Measurements from ENCODE around the gene FRMD4B. TPM values are rescaled to one million over a fixed set of nuclear protein-coding genes. Genes with fewer than 3 reads are reported as not detected.
A peak's percentile ranks its signal among the peaks of the same experiment; 100 is the strongest.

Gene FRMD4B
- total RNA-seq, 1 donor from 2014 or later = 37.4 TPM

GRCh38 chr3:69389520-69390248 lies 3.8 kb upstream of the FRMD4B start:
- H3K9me3 Mint-ChIP-seq = no peaks in the 10 kb centered on the region
- peaks cover 35% of the 10 kb centered on the region for H3K27me3 Mint-ChIP-seq
- no peak for DNase-seq (ENCODE audit: extremely low spot score, unreplicated experiment)
- H3K4me3 Mint-ChIP-seq = no peak overlapping the region
- no peaks in the 10 kb centered on the region for H3K36me3 Mint-ChIP-seq
- TF ChIP-seq CTCF (conservative IDR thresholded peaks at IDR 0.05) = no peak
- no peak overlapping the region for H3K27ac Mint-ChIP-seq
- peaks cover 22% of the 10 kb centered on the region for H3K4me1 Mint-ChIP-seq (ENCODE audit: unreplicated experiment)

- peaks cover 44% of the 10 kb centered on the region for H3K27me3 Mint-ChIP-seq
- no peak for TF ChIP-seq CTCF (conservative IDR thresholded peaks at IDR 0.05)
- H3K9me3 Mint-ChIP-seq = no peaks in the 10 kb centered on the region
- DNase-seq (ENCODE audit: extremely low spot score, unreplicated experiment) = no peak
- H3K27ac Mint-ChIP-seq = no peak overlapping the region
- H3K36me3 Mint-ChIP-seq = no peaks in the 10 kb centered on the region
- H3K4me3 Mint-ChIP-seq = no peak overlapping the region
- peaks cover 22% of the 10 kb centered on the region for H3K4me1 Mint-ChIP-seq (ENCODE audit: unreplicated experiment)
These were observed 2.4 kb upstream of the FRMD4B start for GRCh38 chr3:69388241-69388640.

- DNase-seq (ENCODE audit: extremely low spot score, unreplicated experiment) = no peak
- Mint-ChIP-seq H3K27ac (no peak overlapping the region), H3K27me3 (peaks cover 44% of the 10 kb centered on the region), H3K36me3 (no peaks in the 10 kb centered on the region), H3K9me3 (no peaks in the 10 kb centered on the region), H3K4me1 (ENCODE audit: unreplicated experiment) (peaks cover 22% of the 10 kb centered on the region), H3K4me3 (peak overlapping the region; percentile 83)
- peak; percentile 31 for TF ChIP-seq CTCF (conservative IDR thresholded peaks at IDR 0.05)
These were observed 883 bp upstream of the FRMD4B start for GRCh38 chr3:69386556-69387385.

- peaks cover 26% of the 10 kb centered on the region for H3K4me1 Mint-ChIP-seq (ENCODE audit: unreplicated experiment)
These were observed 665 bp downstream of the FRMD4B start for GRCh38 chr3:69385123-69385722.

More at GRCh38 chr3:69385123-69385722, 665 bp downstream of the FRMD4B start:
- Mint-ChIP-seq H3K36me3 (no peaks in the 10 kb centered on the region), H3K27ac (no peak overlapping the region), H3K9me3 (no peaks in the 10 kb centered on the region), H3K4me3 (peak overlapping the region; percentile 83), H3K27me3 (peaks cover 48% of the 10 kb centered on the region)
- no peak for DNase-seq (ENCODE audit: extremely low spot score, unreplicated experiment)
- TF ChIP-seq CTCF (conservative IDR thresholded peaks at IDR 0.05) = no peak

All from type B pancreatic cell (in vitro differentiated cells).